ENCODE measurements around the gene CLDN24. TPM values are rescaled to one million over a fixed set of nuclear protein-coding genes. Genes with fewer than 3 reads are reported as not detected.

CLDN24 gene
- total RNA-seq, 2 donors from 2014 or later = not detected

GRCh38 chr4:183366206-183366835, 44.1 kb upstream of the CLDN24 start:
- H3K4me1 Mint-ChIP-seq = peaks cover 18% of the 10 kb centered on the region

DNA sequence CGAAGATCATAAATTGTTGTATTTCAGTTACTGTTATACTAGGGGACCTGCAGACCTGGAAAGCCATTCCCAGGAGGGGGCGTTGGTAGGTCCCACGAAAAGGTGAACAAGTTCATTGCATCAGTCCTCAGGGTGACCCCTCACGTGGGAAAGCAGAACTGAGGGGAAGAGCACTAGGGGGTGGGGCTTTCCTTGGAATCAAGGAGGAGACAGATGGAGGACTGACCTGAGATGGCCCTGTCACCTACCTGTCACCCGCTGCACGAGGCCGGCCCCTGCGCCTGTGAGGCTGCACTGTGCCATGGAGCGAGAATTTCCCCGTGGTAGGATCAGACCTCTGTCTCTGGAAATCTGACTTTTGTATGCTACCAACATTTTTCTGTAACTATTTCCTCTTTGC, 41.8 kb upstream of the CLDN24 start:
- TF ChIP-seq, protein P1, sequence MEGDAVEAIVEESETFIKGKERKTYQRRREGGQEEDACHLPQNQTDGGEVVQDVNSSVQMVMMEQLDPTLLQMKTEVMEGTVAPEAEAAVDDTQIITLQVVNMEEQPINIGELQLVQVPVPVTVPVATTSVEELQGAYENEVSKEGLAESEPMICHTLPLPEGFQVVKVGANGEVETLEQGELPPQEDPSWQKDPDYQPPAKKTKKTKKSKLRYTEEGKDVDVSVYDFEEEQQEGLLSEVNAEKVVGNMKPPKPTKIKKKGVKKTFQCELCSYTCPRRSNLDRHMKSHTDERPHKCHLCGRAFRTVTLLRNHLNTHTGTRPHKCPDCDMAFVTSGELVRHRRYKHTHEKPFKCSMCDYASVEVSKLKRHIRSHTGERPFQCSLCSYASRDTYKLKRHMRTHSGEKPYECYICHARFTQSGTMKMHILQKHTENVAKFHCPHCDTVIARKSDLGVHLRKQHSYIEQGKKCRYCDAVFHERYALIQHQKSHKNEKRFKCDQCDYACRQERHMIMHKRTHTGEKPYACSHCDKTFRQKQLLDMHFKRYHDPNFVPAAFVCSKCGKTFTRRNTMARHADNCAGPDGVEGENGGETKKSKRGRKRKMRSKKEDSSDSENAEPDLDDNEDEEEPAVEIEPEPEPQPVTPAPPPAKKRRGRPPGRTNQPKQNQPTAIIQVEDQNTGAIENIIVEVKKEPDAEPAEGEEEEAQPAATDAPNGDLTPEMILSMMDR (conservative IDR thresholded peaks at IDR 0.05) = no peak
- no peak overlapping the region for H3K4me3 Mint-ChIP-seq
- 83 to 86% methylated on average over 10 of the region's 10 CpGs for WGBS, 2 experiments (ENCODE audit: insufficient coverage in 1 of 2, insufficient read length in 1 of 2)
- Histone ChIP-seq H3K27ac (ENCODE audit: low read depth, low read length) (no peak overlapping the region), H3K4me1 (ENCODE audit: control insufficient read depth, insufficient read depth, low read length) (peaks cover 7% of the 10 kb centered on the region), H3K36me3 (ENCODE audit: control insufficient read depth, insufficient read depth, low read length) (no peaks in the 10 kb centered on the region), H3K4me3 (ENCODE audit: low read length) (no peak overlapping the region), H3K27me3 (ENCODE audit: control insufficient read depth, insufficient read depth, low read length, poor library complexity, severe bottlenecking) (no peaks in the 10 kb centered on the region), H3K9me3 (ENCODE audit: control insufficient read depth, low read length) (peaks cover 12% of the 10 kb centered on the region), H3K9ac (ENCODE audit: extremely low read depth, low read length, poor library complexity, severe bottlenecking) (no peak overlapping the region)
- no peaks in the 10 kb centered on the region for H3K27me3 Mint-ChIP-seq (ENCODE audit: insufficient read depth)
- no peaks in the 10 kb centered on the region for H3K36me3 Mint-ChIP-seq (ENCODE audit: low read depth)
- H3K4me1 Mint-ChIP-seq = peaks cover 21% of the 10 kb centered on the region
- no peak overlapping the region for H3K27ac Mint-ChIP-seq
- peak; percentile 71 for DNase-seq
- H3K9me3 Mint-ChIP-seq = no peaks in the 10 kb centered on the region

More at GRCh38 chr4:183366206-183366835, 44.1 kb upstream of the CLDN24 start:
- 84 to 91% methylated on average over 11 to 16 of the region's 16 CpGs for WGBS, 2 experiments (ENCODE audit: insufficient coverage in 1 of 2, insufficient read length in 1 of 2)
- no peak for DNase-seq
- Histone ChIP-seq H3K9me3 (ENCODE audit: control insufficient read depth, low read length) (peaks cover 8% of the 10 kb centered on the region), H3K27me3 (ENCODE audit: control insufficient read depth, insufficient read depth, low read length, poor library complexity, severe bottlenecking) (no peaks in the 10 kb centered on the region), H3K4me1 (ENCODE audit: control insufficient read depth, insufficient read depth, low read length) (peaks cover 7% of the 10 kb centered on the region), H3K9ac (ENCODE audit: extremely low read depth, low read length, poor library complexity, severe bottlenecking) (no peak overlapping the region), H3K36me3 (ENCODE audit: control insufficient read depth, insufficient read depth, low read length) (no peaks in the 10 kb centered on the region), H3K4me3 (ENCODE audit: low read length) (no peak overlapping the region), H3K27ac (ENCODE audit: low read depth, low read length) (no peak overlapping the region)
- H3K36me3 Mint-ChIP-seq (ENCODE audit: low read depth) = no peaks in the 10 kb centered on the region
- H3K4me3 Mint-ChIP-seq = no peak overlapping the region
- H3K9me3 Mint-ChIP-seq = no peaks in the 10 kb centered on the region
- H3K27ac Mint-ChIP-seq = no peak overlapping the region
- TF ChIP-seq, protein P1 (conservative IDR thresholded peaks at IDR 0.05) = no peak
- H3K27me3 Mint-ChIP-seq (ENCODE audit: insufficient read depth) = no peaks in the 10 kb centered on the region

DNA sequence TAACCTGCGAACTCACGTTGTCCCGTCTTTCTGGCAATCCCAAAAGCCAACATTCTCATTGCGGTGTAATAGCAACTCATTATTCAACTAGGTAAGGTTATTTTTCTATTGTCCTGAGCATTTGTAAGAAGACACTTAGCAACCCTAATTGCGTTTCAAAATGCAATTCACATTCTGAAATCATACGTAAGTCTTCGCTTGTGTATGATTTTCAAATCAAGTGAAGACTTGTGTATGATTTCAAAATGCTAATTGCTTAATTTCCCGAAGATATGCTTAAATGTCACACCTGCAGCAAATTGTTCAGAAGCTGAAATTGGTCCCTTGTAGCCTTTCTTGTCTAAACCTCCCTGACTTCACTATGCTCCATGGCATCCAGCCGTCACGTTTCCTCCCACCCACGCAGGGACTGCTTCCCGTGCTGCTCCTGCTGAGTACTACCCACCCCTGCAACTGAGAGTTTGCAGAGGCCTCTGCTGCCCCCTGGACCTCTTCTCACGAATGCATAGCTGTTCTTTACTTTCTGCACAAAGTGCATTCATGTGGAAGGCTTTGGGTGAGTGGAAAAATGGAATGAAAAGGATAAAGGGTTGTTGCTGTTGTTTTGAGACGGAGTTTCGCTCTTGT, 40.8 kb upstream of the CLDN24 start:
- Histone ChIP-seq H3K4me1 (ENCODE audit: control insufficient read depth, insufficient read depth, low read length) (peaks cover 7% of the 10 kb centered on the region), H3K9me3 (ENCODE audit: control insufficient read depth, low read length) (peaks cover 12% of the 10 kb centered on the region), H3K27ac (ENCODE audit: low read depth, low read length) (no peak overlapping the region), H3K4me3 (ENCODE audit: low read length) (no peak overlapping the region), H3K27me3 (ENCODE audit: control insufficient read depth, insufficient read depth, low read length, poor library complexity, severe bottlenecking) (no peaks in the 10 kb centered on the region), H3K36me3 (ENCODE audit: control insufficient read depth, insufficient read depth, low read length) (no peaks in the 10 kb centered on the region), H3K9ac (ENCODE audit: extremely low read depth, low read length, poor library complexity, severe bottlenecking) (no peak overlapping the region)
- 80% methylated on average over 11 to 15 of the region's 15 CpGs for WGBS, 2 experiments (ENCODE audit: insufficient coverage in 1 of 2, insufficient read length in 1 of 2)
- no peaks in the 10 kb centered on the region for H3K9me3 Mint-ChIP-seq
- no peak overlapping the region for H3K27ac Mint-ChIP-seq
- H3K4me1 Mint-ChIP-seq = peaks cover 22% of the 10 kb centered on the region
- H3K27me3 Mint-ChIP-seq (ENCODE audit: insufficient read depth) = no peaks in the 10 kb centered on the region
- peak; percentile 70 for DNase-seq
- no peak overlapping the region for H3K4me3 Mint-ChIP-seq
- no peaks in the 10 kb centered on the region for H3K36me3 Mint-ChIP-seq (ENCODE audit: low read depth)
- TF ChIP-seq, protein P1 (conservative IDR thresholded peaks at IDR 0.05) = peak; percentile 65
